ENCODE results near the gene ZNF827. TPM values are rescaled to one million over a fixed set of nuclear protein-coding genes. Genes with fewer than 3 reads are reported as not detected.

Gene ZNF827
- total and polyA plus RNA-seq, 4 donors = 2.6 to 29.2 (median 12.3) TPM

DNA sequence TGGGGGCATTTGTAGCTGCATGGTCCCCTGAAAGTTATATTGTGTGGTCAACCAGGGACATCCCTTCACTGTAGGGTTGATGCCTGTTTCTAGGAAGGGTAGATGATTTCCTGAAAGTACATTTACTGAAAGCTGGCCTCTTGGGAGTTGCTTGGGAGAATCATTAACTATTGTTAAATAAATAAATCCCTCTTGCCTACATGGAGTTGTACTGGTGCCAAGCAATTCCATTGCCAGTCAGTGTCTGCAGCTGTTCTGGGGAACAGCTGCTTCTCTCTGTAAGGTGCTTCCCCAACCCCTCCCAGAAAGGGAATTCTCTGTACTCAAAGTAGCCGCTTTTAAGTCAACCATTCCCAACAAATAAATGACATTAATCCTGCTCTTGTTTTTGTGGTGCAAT lies 207.6 kb downstream of the ZNF827 start:
- H3K36me3 ChIP-seq (ENCODE audit: control insufficient read depth in 1 of 2, insufficient read depth in 2 of 2, low read length in 1 of 2) = no peaks in the 10 kb centered on the region

DNA sequence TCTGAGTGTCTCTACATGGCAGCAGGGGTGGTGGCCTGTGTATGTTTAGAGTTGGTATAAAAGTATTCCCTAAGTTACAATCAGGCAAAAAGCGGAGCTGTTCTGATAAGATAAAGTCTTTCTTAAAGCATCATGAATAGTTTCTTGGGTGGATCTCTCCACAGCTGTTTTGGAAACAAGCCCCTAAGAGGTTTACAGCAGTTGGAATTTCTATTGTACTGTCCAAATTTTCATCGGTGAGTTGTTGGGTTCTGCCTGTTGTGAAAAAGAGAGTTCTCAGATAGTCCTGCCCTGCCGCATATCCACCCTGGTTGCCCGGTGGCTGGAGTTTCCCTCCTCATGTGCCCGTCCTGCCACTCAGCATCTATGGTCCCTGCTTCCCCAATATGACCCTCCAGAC lies 208.6 kb downstream of the ZNF827 start:
- H3K9me3 ChIP-seq (ENCODE audit: control insufficient read depth, low read length) = no peaks in the 10 kb centered on the region
- no peak overlapping the region for H3K27ac ChIP-seq (ENCODE audit: low read depth in 1 of 2, low read length in 2 of 2)
- 79 to 81% methylated on average over 5 of the region's 5 CpGs for WGBS, 2 donors
- intact Hi-C loops (cut with DNase I) = loop anchor here (5.0 to 10.0 kb wide), 5 partner anchors 75 to 545 kb away; partner anchors contain the start of genes MMAA (in 1 of the 2), OTUD4 (in 1 of the 2), SMAD1 (in 1 of the 2) and ZNF827 (in 1 of the 2)
- no peak for ATAC-seq (ENCODE audit: low FRiP score)
- H3K4me1 ChIP-seq (ENCODE audit: control insufficient read depth in 1 of 2, insufficient read depth in 2 of 2, low read length in 2 of 2) = no peaks in the 10 kb centered on the region
- H3K36me3 ChIP-seq (ENCODE audit: control insufficient read depth in 1 of 2, insufficient read depth in 2 of 2, low read length in 1 of 2) = no peaks in the 10 kb centered on the region
- DNase-seq = no peak
- no peaks in the 10 kb centered on the region for H3K27me3 ChIP-seq (ENCODE audit: control insufficient read depth in 1 of 2, insufficient read depth in 2 of 2, low read length in 1 of 2)
- no peak overlapping the region for H3K4me3 ChIP-seq (ENCODE audit: low read length in 2 of 2)

More for the DNA sequence above, 207.6 kb downstream of the ZNF827 start:
- no peak overlapping the region for H3K4me3 ChIP-seq (ENCODE audit: low read length in 2 of 2)
- no peaks in the 10 kb centered on the region for H3K4me1 ChIP-seq (ENCODE audit: control insufficient read depth in 1 of 2, insufficient read depth in 2 of 2, low read length in 2 of 2)
- ATAC-seq (ENCODE audit: low FRiP score) (no peak), DNase-seq (no peak)
- WGBS, 2 donors = 87 to 97% methylated on average over 1 of the region's 1 CpG
- no peak overlapping the region for H3K27ac ChIP-seq (ENCODE audit: low read depth in 1 of 2, low read length in 2 of 2)
- H3K9me3 ChIP-seq (ENCODE audit: control insufficient read depth, low read length) = no peaks in the 10 kb centered on the region
- H3K27me3 ChIP-seq (ENCODE audit: control insufficient read depth in 1 of 2, insufficient read depth in 2 of 2, low read length in 1 of 2) = no peaks in the 10 kb centered on the region
- intact Hi-C loops (cut with DNase I) = loop anchor here (5.0 to 10.0 kb wide), 5 partner anchors 74 to 546 kb away; partner anchors contain the start of genes MMAA (in 1 of the 2), OTUD4 (in 1 of the 2), SMAD1 (in 1 of the 2) and ZNF827 (in 1 of the 2)

DNA sequence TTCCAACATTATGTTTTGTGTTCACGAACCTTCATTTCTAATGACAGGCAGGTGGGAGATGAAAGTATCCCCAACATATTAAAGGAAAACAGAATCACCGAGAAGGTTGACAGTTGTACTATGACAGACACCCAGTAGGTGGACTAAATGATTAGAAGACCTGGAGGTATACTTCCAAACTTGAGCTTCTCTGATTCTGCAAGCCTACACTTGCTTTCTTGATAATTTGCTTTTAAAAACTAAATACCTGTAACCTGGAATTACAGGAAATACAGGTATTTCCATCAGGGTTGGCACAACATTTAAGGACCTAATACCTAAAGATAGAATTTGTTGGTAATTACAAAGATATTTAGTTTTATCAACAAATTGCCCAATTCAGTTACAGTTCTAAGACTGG lies 215.3 kb downstream of the ZNF827 start:
- DNase-seq = no peak
- H3K4me1 ChIP-seq (ENCODE audit: control insufficient read depth in 1 of 2, insufficient read depth in 2 of 2, low read length in 2 of 2) = no peaks in the 10 kb centered on the region

DNA sequence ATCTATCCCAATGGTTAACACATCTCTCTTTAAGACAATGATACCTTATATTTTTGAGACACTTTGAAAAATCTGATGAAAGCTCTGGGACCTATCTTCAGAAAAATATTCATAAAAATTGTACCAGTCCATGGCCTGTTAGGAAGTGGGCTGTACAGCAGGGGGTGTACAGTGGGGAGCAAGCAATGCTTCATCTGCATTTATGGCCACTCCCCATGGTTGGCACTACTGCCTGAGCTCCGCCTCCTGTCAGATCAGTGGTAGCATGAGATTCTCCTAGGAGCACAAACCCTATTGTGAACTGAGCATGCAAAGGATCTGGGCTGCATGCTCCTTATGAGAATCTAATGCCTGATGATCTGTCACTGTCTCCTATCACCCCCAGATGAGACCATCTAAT lies 216.1 kb downstream of the ZNF827 start:
- ATAC-seq (ENCODE audit: low FRiP score) = no peak
- Histone ChIP-seq H3K4me1 (ENCODE audit: control insufficient read depth in 1 of 2, insufficient read depth in 2 of 2, low read length in 2 of 2) (no peaks in the 10 kb centered on the region), H3K27me3 (ENCODE audit: control insufficient read depth in 1 of 2, insufficient read depth in 2 of 2, low read length in 1 of 2) (no peaks in the 10 kb centered on the region), H3K4me3 (ENCODE audit: low read length in 2 of 2) (no peak overlapping the region), H3K9me3 (ENCODE audit: control insufficient read depth, low read length) (no peaks in the 10 kb centered on the region), H3K27ac (ENCODE audit: low read depth in 1 of 2, low read length in 2 of 2) (no peak overlapping the region), H3K36me3 (ENCODE audit: control insufficient read depth in 1 of 2, insufficient read depth in 2 of 2, low read length in 1 of 2) (no peaks in the 10 kb centered on the region)
- no peak for DNase-seq
- intact Hi-C loops (cut with DNase I) = no loop called here
- whole genome bisulfite sequencing, 2 donors = 91 to 99% methylated on average over 1 of the region's 1 CpG

More for the DNA sequence above, 215.3 kb downstream of the ZNF827 start:
- Histone ChIP-seq H3K36me3 (ENCODE audit: control insufficient read depth in 1 of 2, insufficient read depth in 2 of 2, low read length in 1 of 2) (no peaks in the 10 kb centered on the region), H3K9me3 (ENCODE audit: control insufficient read depth, low read length) (no peaks in the 10 kb centered on the region), H3K4me3 (ENCODE audit: low read length in 2 of 2) (no peak overlapping the region), H3K27me3 (ENCODE audit: control insufficient read depth in 1 of 2, insufficient read depth in 2 of 2, low read length in 1 of 2) (no peaks in the 10 kb centered on the region), H3K27ac (ENCODE audit: low read depth in 1 of 2, low read length in 2 of 2) (no peak overlapping the region)
- ATAC-seq (ENCODE audit: low FRiP score) = no peak
- 90 to 96% methylated on average over 2 of the region's 2 CpGs for WGBS, 2 donors
- intact Hi-C loops (cut with DNase I) = no loop called here

DNA sequence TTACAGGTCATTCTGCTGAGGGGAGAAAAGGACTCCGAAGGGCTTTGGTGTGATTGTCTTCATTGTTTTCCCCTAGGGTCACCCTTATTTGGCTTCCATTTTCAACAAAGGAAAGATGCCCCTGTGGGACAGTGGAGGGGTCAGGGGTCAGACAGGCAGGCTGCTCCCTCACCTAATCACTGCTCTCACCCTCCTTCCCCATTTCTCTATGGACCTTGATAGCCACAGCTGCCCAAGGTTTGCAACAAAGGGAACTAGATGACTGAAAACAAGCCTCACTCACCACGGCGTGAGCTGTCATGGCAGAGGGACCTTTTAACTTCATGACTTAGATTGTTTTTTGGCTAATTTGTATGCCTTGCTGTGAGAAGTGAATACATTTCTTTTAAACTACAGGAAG lies 218.0 kb downstream of the ZNF827 start:
- no peak for ATAC-seq (ENCODE audit: low FRiP score)
- Histone ChIP-seq H3K4me1 (ENCODE audit: control insufficient read depth in 1 of 2, insufficient read depth in 2 of 2, low read length in 2 of 2) (no peaks in the 10 kb centered on the region), H3K4me3 (ENCODE audit: low read length in 2 of 2) (no peak overlapping the region), H3K36me3 (ENCODE audit: control insufficient read depth in 1 of 2, insufficient read depth in 2 of 2, low read length in 1 of 2) (no peaks in the 10 kb centered on the region), H3K27me3 (ENCODE audit: control insufficient read depth in 1 of 2, insufficient read depth in 2 of 2, low read length in 1 of 2) (no peaks in the 10 kb centered on the region), H3K9me3 (ENCODE audit: control insufficient read depth, low read length) (no peaks in the 10 kb centered on the region), H3K27ac (ENCODE audit: low read depth in 1 of 2, low read length in 2 of 2) (no peak overlapping the region)
- DNase-seq = no peak
- intact Hi-C loops (cut with DNase I) = no loop called here
- WGBS, 2 donors = 91 to 97% methylated on average over 3 of the region's 3 CpGs

DNA sequence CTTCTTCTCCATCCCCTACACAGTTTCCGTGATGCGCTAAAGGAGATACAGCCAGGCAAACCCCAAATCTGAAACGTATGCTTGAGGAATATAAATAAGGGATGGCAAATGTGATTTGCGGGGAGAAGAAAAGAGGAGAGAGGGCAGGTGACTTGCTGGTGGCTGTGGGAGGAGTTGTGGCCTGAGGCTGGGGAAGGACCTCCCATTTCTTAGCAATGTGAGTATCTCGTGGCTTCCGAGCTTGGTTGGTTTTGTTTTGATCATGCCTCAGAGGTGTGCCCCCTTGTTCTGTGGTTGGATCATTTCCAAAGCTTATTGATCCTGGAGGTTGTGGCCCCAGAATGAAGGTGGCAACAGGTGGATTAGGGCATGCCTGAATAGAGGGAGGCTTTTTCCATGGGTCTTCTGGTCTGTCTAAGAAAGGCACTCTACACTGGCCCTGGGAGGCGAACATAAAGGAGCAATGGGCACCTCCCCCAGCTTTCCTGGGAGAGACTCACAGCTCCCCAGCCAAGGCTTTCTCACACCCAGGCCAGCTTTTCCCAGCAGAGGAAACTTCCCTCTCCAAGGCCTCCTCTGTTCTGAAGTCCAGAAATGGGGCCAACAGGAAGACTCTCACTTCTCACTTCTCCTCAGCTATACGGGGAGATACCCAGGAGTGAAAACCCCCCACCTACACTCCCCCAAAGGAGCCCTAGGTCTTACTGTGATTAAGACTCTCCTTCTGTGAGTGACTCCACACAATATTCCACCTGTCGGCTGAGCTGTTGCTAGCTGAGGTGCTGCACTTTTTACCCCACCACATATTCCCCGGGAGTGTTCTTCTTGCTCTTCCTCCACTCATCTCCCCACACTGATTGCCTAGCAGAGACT lies 218.6 kb downstream of the ZNF827 start:
- DNase-seq = no peak
- intact Hi-C loops (cut with DNase I) = no loop called here
- H3K36me3 ChIP-seq (ENCODE audit: control insufficient read depth in 1 of 2, insufficient read depth in 2 of 2, low read length in 1 of 2) = no peaks in the 10 kb centered on the region
- no peak overlapping the region for H3K4me3 ChIP-seq (ENCODE audit: low read length in 2 of 2)
- no peaks in the 10 kb centered on the region for H3K9me3 ChIP-seq (ENCODE audit: control insufficient read depth, low read length)
- WGBS, 2 donors = 89 to 90% methylated on average over 10 of the region's 10 CpGs
- no peaks in the 10 kb centered on the region for H3K4me1 ChIP-seq (ENCODE audit: control insufficient read depth in 1 of 2, insufficient read depth in 2 of 2, low read length in 2 of 2)
- no peak overlapping the region for H3K27ac ChIP-seq (ENCODE audit: low read depth in 1 of 2, low read length in 2 of 2)
- no peak for ATAC-seq (ENCODE audit: low FRiP score)
- H3K27me3 ChIP-seq (ENCODE audit: control insufficient read depth in 1 of 2, insufficient read depth in 2 of 2, low read length in 1 of 2) = peaks cover 0 to 1% of the 10 kb centered on the region in 2 donors

DNA sequence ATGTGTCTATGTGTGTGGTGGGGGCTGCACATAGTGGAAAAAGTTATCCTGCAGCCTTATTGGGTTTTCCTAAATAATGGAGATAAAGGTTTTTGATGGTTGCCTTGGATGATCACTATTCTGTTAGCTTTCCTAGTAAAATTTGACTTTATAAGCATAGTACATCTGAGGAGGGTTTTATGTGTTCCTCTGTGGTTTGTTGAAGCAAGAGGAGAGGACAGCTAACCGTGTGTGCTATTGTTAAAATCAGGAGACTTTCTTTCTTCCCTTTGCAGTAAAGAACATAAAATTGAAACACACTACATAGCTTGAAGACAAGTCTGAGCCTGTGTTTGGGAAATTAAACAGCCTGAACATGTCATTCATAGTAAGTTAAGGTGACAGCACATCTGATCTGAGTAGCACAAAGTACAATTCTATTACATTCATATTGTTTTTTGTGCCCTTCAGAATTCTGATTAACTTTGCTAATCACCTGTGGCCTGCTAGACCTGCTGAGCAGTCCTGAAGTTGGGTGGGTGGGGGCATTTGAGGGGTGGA lies 221.9 kb downstream of the ZNF827 start:
- no peak for ATAC-seq (ENCODE audit: low FRiP score)

DNA sequence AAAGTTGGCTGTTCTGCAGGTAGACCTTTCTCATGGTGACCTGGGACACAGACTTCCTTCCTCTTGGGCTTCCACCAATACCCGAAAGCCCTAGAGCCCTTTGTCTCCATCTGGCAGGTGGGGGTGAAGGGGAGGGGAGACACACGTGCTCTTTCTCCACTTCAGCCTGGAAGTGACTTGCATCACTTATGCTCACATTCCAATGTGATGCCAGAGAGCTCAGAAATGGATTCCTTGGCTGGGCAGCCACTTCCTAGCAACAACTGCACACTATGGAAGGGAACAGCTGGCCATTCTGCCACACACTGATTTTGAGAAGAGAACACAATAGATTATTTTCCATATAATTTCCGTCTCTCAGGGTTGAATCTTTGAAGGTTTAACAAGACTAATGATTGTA lies 222.4 kb downstream of the ZNF827 start:
- Histone ChIP-seq H3K36me3 (ENCODE audit: control insufficient read depth in 1 of 2, insufficient read depth in 2 of 2, low read length in 1 of 2) (no peaks in the 10 kb centered on the region), H3K27ac (ENCODE audit: low read depth in 1 of 2, low read length in 2 of 2) (no peak overlapping the region), H3K27me3 (ENCODE audit: control insufficient read depth in 1 of 2, insufficient read depth in 2 of 2, low read length in 1 of 2) (peaks cover 0 to 3% of the 10 kb centered on the region in 2 donors), H3K9me3 (ENCODE audit: control insufficient read depth, low read length) (no peaks in the 10 kb centered on the region), H3K4me1 (ENCODE audit: control insufficient read depth in 1 of 2, insufficient read depth in 2 of 2, low read length in 2 of 2) (no peaks in the 10 kb centered on the region), H3K4me3 (ENCODE audit: low read length in 2 of 2) (no peak overlapping the region)
- intact Hi-C loops (cut with DNase I) = no loop called here
- 61 to 66% methylated on average over 3 of the region's 3 CpGs for WGBS, 2 donors
- DNase-seq (no peak), ATAC-seq (ENCODE audit: low FRiP score) (no peak)

More for the DNA sequence above, 221.9 kb downstream of the ZNF827 start:
- no peaks in the 10 kb centered on the region for H3K36me3 ChIP-seq (ENCODE audit: control insufficient read depth in 1 of 2, insufficient read depth in 2 of 2, low read length in 1 of 2)
- H3K4me3 ChIP-seq (ENCODE audit: low read length in 2 of 2) = no peak overlapping the region
- 81 to 88% methylated on average over 1 of the region's 1 CpG for WGBS, 2 donors
- H3K4me1 ChIP-seq (ENCODE audit: control insufficient read depth in 1 of 2, insufficient read depth in 2 of 2, low read length in 2 of 2) = no peaks in the 10 kb centered on the region
- H3K27me3 ChIP-seq (ENCODE audit: control insufficient read depth in 1 of 2, insufficient read depth in 2 of 2, low read length in 1 of 2) = peaks cover 0 to 3% of the 10 kb centered on the region in 2 donors
- no peak overlapping the region for H3K27ac ChIP-seq (ENCODE audit: low read depth in 1 of 2, low read length in 2 of 2)
- intact Hi-C loops (cut with DNase I) = no loop called here
- no peaks in the 10 kb centered on the region for H3K9me3 ChIP-seq (ENCODE audit: control insufficient read depth, low read length)
- DNase-seq = no peak

Data from aorta (tissue), 5 donors.